ENCODE measurements around the gene POLR1A. TPM values are rescaled to one million over a fixed set of nuclear protein-coding genes. Genes with fewer than 3 reads are reported as not detected.
"Not testable (repeated sequence)": the region's sequence is repeated elsewhere in the genome, so short reads cannot be mapped to it uniquely, and the experiment has no call there.

POLR1A gene
- total RNA-seq, 1 donor from 2014 or later, result 40.4 TPM

GRCh38 chr2:85999061-85999831, 106.4 kb downstream of the POLR1A start:
- no peak for DNase-seq (ENCODE audit: low read depth)

GRCh38 chr2:85998071-85998991, 107.4 kb downstream of the POLR1A start:
- DNase-seq (ENCODE audit: low read depth), result peak; percentile 40

GRCh38 chr2:85997017-85997970, 108.4 kb downstream of the POLR1A start:
- DNase-seq (ENCODE audit: low read depth), result no peak

GRCh38 chr2:85996591-85996990, 109.1 kb downstream of the POLR1A start:
- no peak for DNase-seq (ENCODE audit: low read depth)

- no peak for DNase-seq (ENCODE audit: low read depth)
These were observed 109.8 kb downstream of the POLR1A start for GRCh38 chr2:85995648-85996529.

GRCh38 chr2:85994897-85995647, 110.6 kb downstream of the POLR1A start:
- no peak for DNase-seq (ENCODE audit: low read depth)

GRCh38 chr2:85994421-85994777, 111.3 kb downstream of the POLR1A start:
- DNase-seq (ENCODE audit: low read depth), result no peak

GRCh38 chr2:85992611-85993010, 113.1 kb downstream of the POLR1A start:
- no peak for DNase-seq (ENCODE audit: low read depth)

GRCh38 chr2:85992053-85992452, 113.6 kb downstream of the POLR1A start:
- not testable (repeated sequence) for DNase-seq (ENCODE audit: low read depth)

GRCh38 chr2:85990084-85990483, 115.6 kb downstream of the POLR1A start:
- DNase-seq (ENCODE audit: low read depth), result no peak

GRCh38 chr2:85989288-85989865, 116.3 kb downstream of the POLR1A start:
- no peak for DNase-seq (ENCODE audit: low read depth)

GRCh38 chr2:85988914-85989270, 116.8 kb downstream of the POLR1A start:
- DNase-seq (ENCODE audit: low read depth), result no peak

GRCh38 chr2:85988175-85988913, 117.3 kb downstream of the POLR1A start:
- DNase-seq (ENCODE audit: low read depth), result no peak

- no peak for DNase-seq (ENCODE audit: low read depth)
These were observed 118.2 kb downstream of the POLR1A start for GRCh38 chr2:85987266-85988174.

- DNase-seq (ENCODE audit: low read depth), result no peak
These were observed 119.6 kb downstream of the POLR1A start for GRCh38 chr2:85986121-85986520.

GRCh38 chr2:85984788-85985187, 120.9 kb downstream of the POLR1A start:
- no peak for DNase-seq (ENCODE audit: low read depth)

GRCh38 chr2:85983766-85984165, 121.9 kb downstream of the POLR1A start:
- no peak for DNase-seq (ENCODE audit: low read depth)

Data from renal cortical epithelial cell (primary cell).